HL-60 (cell line): ENCODE results near the gene ALKBH1.

Source experiments
- DNase-seq, 2 experiments: peaks; one replicate each; pipeline ENCODE4 v3.0.0-alpha.2; 2010 to 2020; ENCODE audit warnings: low read depth in 1 of 2, low spot score in 1 of 2
- H3K27ac ChIP-seq: fragments of 250-450 bp; sonication (Bioruptor Pico); replicated peaks from 2 replicates; pipeline ENCODE4 v1.5.1; 2020; ENCODE audit warnings: mild to moderate bottlenecking, moderate library complexity
- H3K27me3 ChIP-seq: fragments of 250-450 bp; sonication (Bioruptor Pico); 2 replicates; pipeline ENCODE4 v1.5.1; 2021; ENCODE audit warnings: mild to moderate bottlenecking, moderate library complexity; ENCODE audit not compliant: insufficient read depth, poor library complexity, severe bottlenecking
- H3K4me3 ChIP-seq: replicated peaks from 2 replicates; pipeline ENCODE4 v1.5.1; 2011; ENCODE audit warnings: mild to moderate bottlenecking, control low read depth, low read length; ENCODE audit not compliant: insufficient read depth
- CTCF ChIP-seq: IDR thresholded peaks from one replicate; pipeline ENCODE4 v1.5.1; 2011; ENCODE audit warnings: low read length, control low read depth, inconsistent platforms; ENCODE audit not compliant: insufficient read depth
- GABPA ChIP-seq: IDR thresholded peaks from 2 replicates; pipeline ENCODE4 v1.6.1; 2012; ENCODE audit warnings: low read depth
- POLR2AphosphoS5 ChIP-seq: IDR thresholded peaks from 2 replicates; pipeline ENCODE4 v1.6.1; 2012; ENCODE audit warnings: low read depth
- REST ChIP-seq: IDR thresholded peaks from 2 replicates; pipeline ENCODE4 v1.6.1; 2012; ENCODE audit warnings: low read depth; ENCODE audit not compliant: insufficient replicate concordance
- SPI1 ChIP-seq: IDR thresholded peaks from 2 replicates; pipeline ENCODE4 v1.6.1; 2012; ENCODE audit warnings: low read depth, mild to moderate bottlenecking, borderline replicate concordance

The ALKBH1 gene

DNA sequence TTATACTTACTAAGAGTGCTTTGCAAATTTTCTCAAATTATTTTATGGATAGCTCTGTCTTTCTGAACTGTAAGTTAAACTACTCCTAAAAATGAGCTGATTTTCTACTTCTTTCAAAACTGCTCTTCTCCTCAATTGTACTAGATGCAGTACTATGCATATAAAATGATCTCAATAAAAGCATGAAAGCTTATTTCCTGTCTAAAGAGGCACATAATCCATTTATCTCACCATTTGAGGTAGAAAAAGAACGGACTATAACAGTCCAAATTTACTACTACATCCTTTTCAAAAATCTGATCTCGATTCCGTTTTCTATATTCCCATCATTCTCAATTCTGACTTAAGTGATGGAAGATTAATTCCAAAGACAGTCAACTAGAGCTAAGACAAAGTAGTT, 14.5 kb upstream of the ALKBH1 start:
- no peak overlapping the region for H3K4me3 ChIP-seq
- no peak for DNase-seq

GRCh38 chr14:77721437-77721836, 13.6 kb upstream of the ALKBH1 start:
- TF ChIP-seq SPI1 = no peak
- no peak for TF ChIP-seq POLR2AphosphoS5
- no peak for TF ChIP-seq GABPA
- no peak for TF ChIP-seq REST
- no peak for TF ChIP-seq CTCF
- Histone ChIP-seq H3K27ac (no peak overlapping the region), H3K4me3 (no peak overlapping the region), H3K27me3 (no peaks in the 10 kb centered on the region)
- DNase-seq = no peak

More for the DNA sequence above, 14.5 kb upstream of the ALKBH1 start:
- no peaks in the 10 kb centered on the region for H3K27me3 ChIP-seq
- TF ChIP-seq GABPA = no peak
- TF ChIP-seq REST = no peak
- TF ChIP-seq SPI1 = no peak
- TF ChIP-seq CTCF = no peak
- no peak for TF ChIP-seq POLR2AphosphoS5
- no peak overlapping the region for H3K27ac ChIP-seq

- TF ChIP-seq REST = no peak
These were observed 9.9 kb upstream of the ALKBH1 start for GRCh38 chr14:77717608-77718305.

More at GRCh38 chr14:77717608-77718305, 9.9 kb upstream of the ALKBH1 start:
- DNase-seq = no peak
- no peak overlapping the region for H3K27ac ChIP-seq
- no peaks in the 10 kb centered on the region for H3K27me3 ChIP-seq
- H3K4me3 ChIP-seq = no peak overlapping the region
